ENCODE results near the gene NCAN.
A peak's percentile ranks its signal among the peaks of the same experiment; 100 is the strongest.

NCAN gene

GRCh38 chr19:19192078-19192882 lies 19.5 kb upstream of the NCAN start, which contains the start of the genes BORCS8 and RFXANK:
Gene BORCS8, minus strand, starts transcription at chr19:19192152. Its CDS starts 35 bp downstream, at chr19:19192117.
Gene RFXANK, plus strand, starts transcription at chr19:19192258. Its CDS starts 1,689 bp downstream, at chr19:19193947.
- Histone ChIP-seq H3K4me2 (ENCODE audit: low read length) (peak within 1 kb of the TSS; percentile 71), H3K9me3 (ENCODE audit: low read length) (no peaks in the 10 kb centered on the region), H3K27me3 (ENCODE audit: insufficient read depth, low read length) (no peaks in the 10 kb centered on the region), H2AFZ (ENCODE audit: low read length) (no peak within 1 kb of the TSS), H3K27ac (ENCODE audit: low read depth, low read length, poor library complexity, severe bottlenecking) (peak within 1 kb of the TSS; percentile 90), H3K79me2 (ENCODE audit: insufficient read depth, low read length) (peaks cover 16% of the 10 kb centered on the region; the same call in 1 of the 2 replicates), H3K36me3 (ENCODE audit: insufficient read depth, low read length) (peaks cover 22% of the 10 kb centered on the region), H3K9me2 (ENCODE audit: low read depth, low read length) (no peaks in the 10 kb centered on the region), H3K4me1 (ENCODE audit: insufficient read depth, low read length, severe bottlenecking) (peaks cover 31% of the 10 kb centered on the region), H4K20me1 (ENCODE audit: insufficient read depth, low read length) (no peaks in the 10 kb centered on the region), H3K9ac (ENCODE audit: low read length) (peak within 1 kb of the TSS; percentile 85), H3F3A (ENCODE audit: insufficient read depth, low read length) (no peaks in the 10 kb centered on the region), H3K4me3 (ENCODE audit: low read depth, low read length, poor library complexity, severe bottlenecking) (peak within 1 kb of the TSS; percentile 85)
- no peak for TF ChIP-seq CTCF (IDR thresholded peaks at IDR 0.05; ENCODE audit: low read length)
- TF ChIP-seq EZH2 (IDR thresholded peaks at IDR 0.05; ENCODE audit: borderline replicate concordance, low read length) = no peak

GRCh38 chr19:19192910-19193423 lies 18.8 kb upstream of the NCAN start:
- Histone ChIP-seq H3K4me2 (ENCODE audit: low read length) (peak overlapping the region; percentile 61), H3K4me3 (ENCODE audit: low read depth, low read length, poor library complexity, severe bottlenecking) (peak overlapping the region; percentile 85), H3K9ac (ENCODE audit: low read length) (peak overlapping the region; percentile 81), H2AFZ (ENCODE audit: low read length) (no peak overlapping the region), H3K9me3 (ENCODE audit: low read length) (no peaks in the 10 kb centered on the region), H3F3A (ENCODE audit: insufficient read depth, low read length) (no peaks in the 10 kb centered on the region), H3K4me1 (ENCODE audit: insufficient read depth, low read length, severe bottlenecking) (peaks cover 31% of the 10 kb centered on the region), H4K20me1 (ENCODE audit: insufficient read depth, low read length) (no peaks in the 10 kb centered on the region), H3K27ac (ENCODE audit: low read depth, low read length, poor library complexity, severe bottlenecking) (peak overlapping the region; percentile 52), H3K36me3 (ENCODE audit: insufficient read depth, low read length) (peaks cover 26% of the 10 kb centered on the region), H3K79me2 (ENCODE audit: insufficient read depth, low read length) (peaks cover 16% of the 10 kb centered on the region; the same call in 1 of the 2 replicates), H3K27me3 (ENCODE audit: insufficient read depth, low read length) (no peaks in the 10 kb centered on the region), H3K9me2 (ENCODE audit: low read depth, low read length) (no peaks in the 10 kb centered on the region)
- TF ChIP-seq CTCF (IDR thresholded peaks at IDR 0.05; ENCODE audit: low read length) (no peak), EZH2 (IDR thresholded peaks at IDR 0.05; ENCODE audit: borderline replicate concordance, low read length) (no peak)

GRCh38 chr19:19193926-19194325 lies 17.8 kb upstream of the NCAN start:
- Histone ChIP-seq H3K27me3 (ENCODE audit: insufficient read depth, low read length) (no peaks in the 10 kb centered on the region), H3K9me2 (ENCODE audit: low read depth, low read length) (no peaks in the 10 kb centered on the region), H3K27ac (ENCODE audit: low read depth, low read length, poor library complexity, severe bottlenecking) (peak overlapping the region; percentile 52), H2AFZ (ENCODE audit: low read length) (no peak overlapping the region), H4K20me1 (ENCODE audit: insufficient read depth, low read length) (no peaks in the 10 kb centered on the region), H3K4me3 (ENCODE audit: low read depth, low read length, poor library complexity, severe bottlenecking) (peak overlapping the region; percentile 85), H3K9ac (ENCODE audit: low read length) (peak overlapping the region; percentile 81; the same call in 1 of the 2 replicates), H3K4me1 (ENCODE audit: insufficient read depth, low read length, severe bottlenecking) (peaks cover 31% of the 10 kb centered on the region), H3K36me3 (ENCODE audit: insufficient read depth, low read length) (peaks cover 36% of the 10 kb centered on the region), H3F3A (ENCODE audit: insufficient read depth, low read length) (no peaks in the 10 kb centered on the region), H3K4me2 (ENCODE audit: low read length) (peak overlapping the region; percentile 61), H3K9me3 (ENCODE audit: low read length) (no peaks in the 10 kb centered on the region), H3K79me2 (ENCODE audit: insufficient read depth, low read length) (peaks cover 16% of the 10 kb centered on the region; the same call in 1 of the 2 replicates)
- TF ChIP-seq EZH2 (IDR thresholded peaks at IDR 0.05; ENCODE audit: borderline replicate concordance, low read length) = no peak
- no peak for TF ChIP-seq CTCF (IDR thresholded peaks at IDR 0.05; ENCODE audit: low read length)

All from OCI-LY1 (cell line).